NCI-H460 (cell line): ENCODE data around the gene DMRTB1. TPM values are rescaled to one million over a fixed set of nuclear protein-coding genes. Genes with fewer than 3 reads are reported as not detected.

Experiments used
- DNase-seq: peaks from one replicate; pipeline ENCODE4 v3.0.0-alpha.2; 2016; ENCODE audit warnings: low read depth; ENCODE audit errors: extremely low read depth
- total RNA-seq: library from RNA; depleted of rRNA; stranded (reverse); fragments of >200 nt; shearing (Covaris generic); gene quantifications from 2 replicates; pipeline ENCODE4 v1.2.3, GENCODE V29; 2014

DMRTB1 gene
- total RNA-seq, 1 experiment from 2014 or later: not detected

GRCh38 chr1:53462769-53463501 is 3.7 kb downstream of the DMRTB1 start:
- DNase-seq: no peak

- DNase-seq: no peak
Measured at GRCh38 chr1:53463961-53464899, 5.0 kb downstream of the DMRTB1 start.

GRCh38 chr1:53465023-53465957 is 6.1 kb downstream of the DMRTB1 start:
- no peak for DNase-seq

GRCh38 chr1:53467391-53467790 is 8.2 kb downstream of the DMRTB1 start:
- DNase-seq: no peak

- no peak for DNase-seq
Measured at GRCh38 chr1:53468374-53468773, 9.2 kb downstream of the DMRTB1 start.

GRCh38 chr1:53469373-53469772 is 10.2 kb downstream of the DMRTB1 start:
- no peak for DNase-seq

- DNase-seq: no peak
Measured at GRCh38 chr1:53470155-53470554, 11.0 kb downstream of the DMRTB1 start.

GRCh38 chr1:53470584-53470983 is 11.4 kb downstream of the DMRTB1 start:
- no peak for DNase-seq

GRCh38 chr1:53471000-53471399 is 11.8 kb downstream of the DMRTB1 start:
- DNase-seq: no peak

GRCh38 chr1:53473463-53473862 is 14.3 kb downstream of the DMRTB1 start:
- DNase-seq: no peak

GRCh38 chr1:53475664-53476063 is 16.5 kb downstream of the DMRTB1 start:
- no peak for DNase-seq

- DNase-seq: no peak
Measured at GRCh38 chr1:53476579-53476978, 17.4 kb downstream of the DMRTB1 start.

GRCh38 chr1:53477651-53478501 is 18.7 kb downstream of the DMRTB1 start:
- DNase-seq: no peak

- DNase-seq: no peak
Measured at GRCh38 chr1:53478502-53478818, 19.3 kb downstream of the DMRTB1 start.

- DNase-seq: no peak
Measured at GRCh38 chr1:53480678-53481077, 21.5 kb downstream of the DMRTB1 start.

GRCh38 chr1:53481456-53481855 is 22.3 kb downstream of the DMRTB1 start:
- no peak for DNase-seq

GRCh38 chr1:53482441-53483153 is 23.4 kb downstream of the DMRTB1 start:
- DNase-seq: no peak

GRCh38 chr1:53483170-53483569 is 24.0 kb downstream of the DMRTB1 start:
- DNase-seq: no peak

GRCh38 chr1:53483656-53484055 is 24.5 kb downstream of the DMRTB1 start:
- no peak for DNase-seq
